Type B pancreatic cell (in vitro differentiated cells): ENCODE data around the gene PAFAH1B1. TPM values are rescaled to one million over a fixed set of nuclear protein-coding genes. Genes with fewer than 3 reads are reported as not detected.
A peak's percentile ranks its signal among the peaks of the same experiment; 100 is the strongest.

Source experiments
- DNase-seq: peaks from one replicate; pipeline ENCODE4 v3.0.0; 2021; ENCODE audit warnings: mixed read lengths; ENCODE audit not compliant: unreplicated experiment; ENCODE audit errors: extremely low spot score
- H3K27ac Mint-ChIP-seq: 2 replicates; pipeline ENCODE4 v1.8.0; 2021; ENCODE audit warnings: mild to moderate bottlenecking, mixed read lengths
- H3K27me3 Mint-ChIP-seq: 2 replicates; pipeline ENCODE4 v1.8.0; 2021; ENCODE audit warnings: mixed read lengths
- H3K36me3 Mint-ChIP-seq: 2 replicates; pipeline ENCODE4 v1.8.0; 2021; ENCODE audit warnings: mixed read lengths
- H3K4me1 Mint-ChIP-seq: one replicate; pipeline ENCODE4 v1.8.0; 2021; ENCODE audit warnings: mixed read lengths; ENCODE audit not compliant: unreplicated experiment
- H3K4me3 Mint-ChIP-seq: 2 replicates; pipeline ENCODE4 v1.8.0; 2021; ENCODE audit warnings: mild to moderate bottlenecking, mixed read lengths
- H3K9me3 Mint-ChIP-seq: 2 replicates; pipeline ENCODE4 v1.8.0; 2021; ENCODE audit warnings: mixed read lengths
- CTCF ChIP-seq: fragments of 200-600 bp; sonication (generic); conservative IDR thresholded peaks from 2 replicates; pipeline ENCODE4 v1.5.0; 2021; ENCODE audit warnings: antibody characterized with exemption, mild to moderate bottlenecking
- total RNA-seq: library from RNA; stranded (reverse); gene quantifications from 2 replicates; pipeline ENCODE4 v1.2.1, GENCODE V29; 2021; ENCODE audit warnings: low replicate concordance

PAFAH1B1 gene
- total RNA-seq, 1 donor from 2014 or later: 126 TPM

GRCh38 chr17:2703606-2704005, 110.2 kb downstream of the PAFAH1B1 start:
- no peak for TF ChIP-seq CTCF
- no peak overlapping the region for H3K27ac Mint-ChIP-seq
- H3K27me3 Mint-ChIP-seq: no peaks in the 10 kb centered on the region
- H3K36me3 Mint-ChIP-seq: peaks cover 4% of the 10 kb centered on the region
- H3K9me3 Mint-ChIP-seq: no peaks in the 10 kb centered on the region
- no peak overlapping the region for H3K4me3 Mint-ChIP-seq
- peaks cover 9% of the 10 kb centered on the region for H3K4me1 Mint-ChIP-seq
- DNase-seq: no peak

- no peak for TF ChIP-seq CTCF
- peaks cover 10% of the 10 kb centered on the region for H3K4me1 Mint-ChIP-seq
- H3K9me3 Mint-ChIP-seq: no peaks in the 10 kb centered on the region
- no peak for DNase-seq
- H3K27ac Mint-ChIP-seq: no peak overlapping the region
- peaks cover 4% of the 10 kb centered on the region for H3K36me3 Mint-ChIP-seq
- no peaks in the 10 kb centered on the region for H3K27me3 Mint-ChIP-seq
- no peak overlapping the region for H3K4me3 Mint-ChIP-seq
Measured at GRCh38 chr17:2704031-2704889, 110.8 kb downstream of the PAFAH1B1 start.

GRCh38 chr17:2704890-2705248, 111.4 kb downstream of the PAFAH1B1 start:
- no peak overlapping the region for H3K4me3 Mint-ChIP-seq
- TF ChIP-seq CTCF: no peak
- DNase-seq: no peak
- no peaks in the 10 kb centered on the region for H3K27me3 Mint-ChIP-seq
- H3K4me1 Mint-ChIP-seq: peaks cover 16% of the 10 kb centered on the region
- no peaks in the 10 kb centered on the region for H3K9me3 Mint-ChIP-seq
- H3K36me3 Mint-ChIP-seq: peaks cover 4% of the 10 kb centered on the region
- no peak overlapping the region for H3K27ac Mint-ChIP-seq

- Mint-ChIP-seq H3K36me3 (peaks cover 4% of the 10 kb centered on the region), H3K4me3 (peak overlapping the region; percentile 1), H3K9me3 (no peaks in the 10 kb centered on the region), H3K27ac (peak overlapping the region; percentile 17), H3K27me3 (no peaks in the 10 kb centered on the region), H3K4me1 (peaks cover 20% of the 10 kb centered on the region)
- no peak for TF ChIP-seq CTCF
- DNase-seq: no peak
Measured at GRCh38 chr17:2705263-2705662, 111.8 kb downstream of the PAFAH1B1 start.

GRCh38 chr17:2705888-2706795, 112.7 kb downstream of the PAFAH1B1 start:
- peak overlapping the region; percentile 17 for H3K27ac Mint-ChIP-seq

More at GRCh38 chr17:2705888-2706795, 112.7 kb downstream of the PAFAH1B1 start:
- DNase-seq: no peak
- no peaks in the 10 kb centered on the region for H3K9me3 Mint-ChIP-seq
- H3K4me1 Mint-ChIP-seq: peaks cover 21% of the 10 kb centered on the region
- no peaks in the 10 kb centered on the region for H3K27me3 Mint-ChIP-seq
- no peak overlapping the region for H3K4me3 Mint-ChIP-seq
- no peak for TF ChIP-seq CTCF
- peaks cover 4% of the 10 kb centered on the region for H3K36me3 Mint-ChIP-seq
